Stimulated activated naive CD4-positive, alpha-beta T cell (primary cell): ENCODE measurements around the gene NEUROG2.
"Not testable (repeated sequence)": the region's sequence is repeated elsewhere in the genome, so short reads cannot be mapped to it uniquely, and the experiment has no call there.

Experiments used
- DNase-seq, 6 experiments: peaks; one replicate each; lab custom pipeline; 2025; lab: John Stamatoyannopoulos, UW

NEUROG2 gene

DNA sequence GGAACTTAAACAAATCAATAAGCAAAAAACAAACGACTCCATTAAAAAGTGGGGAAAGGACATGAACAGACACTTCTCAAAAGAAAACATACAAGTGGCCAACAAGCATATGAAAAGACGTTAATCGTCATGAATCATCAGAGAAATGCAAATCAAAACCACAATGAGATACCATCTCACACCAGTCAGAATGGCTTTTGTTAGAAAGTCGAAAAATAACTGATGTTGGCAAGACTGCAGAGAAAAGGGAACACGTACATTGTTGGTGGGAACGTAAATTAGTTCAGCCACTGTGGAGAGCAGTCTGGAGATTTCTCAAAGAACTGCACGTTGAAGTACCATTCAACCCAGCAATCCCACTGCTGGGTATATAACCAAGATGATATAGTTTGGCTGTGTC lies 23.7 kb downstream of the NEUROG2 start:
- no peak for DNase-seq

- DNase-seq: not testable (repeated sequence)
Observed at GRCh38 chr4:112490808-112491207, 25.2 kb downstream of the NEUROG2 start.

DNA sequence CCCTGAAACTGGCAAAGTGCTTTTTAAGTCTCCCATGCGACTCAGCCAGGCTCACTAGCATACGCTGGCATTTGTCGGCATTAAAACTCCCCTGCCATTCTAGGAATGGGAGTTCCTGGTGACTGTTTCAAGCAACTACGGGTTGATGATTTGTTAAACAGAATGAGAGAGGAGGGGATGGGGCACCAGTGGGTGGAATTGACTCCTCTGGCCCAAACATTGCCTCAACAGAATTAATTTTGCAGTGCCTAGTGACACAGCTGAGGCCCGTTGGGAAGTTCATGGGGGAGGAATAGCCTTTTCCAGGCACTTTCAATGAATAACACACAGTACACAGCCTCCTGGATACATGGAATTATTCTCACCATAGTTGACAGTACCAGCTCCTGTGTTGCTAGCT lies 30.1 kb downstream of the NEUROG2 start:
- DNase-seq: no peak

DNA sequence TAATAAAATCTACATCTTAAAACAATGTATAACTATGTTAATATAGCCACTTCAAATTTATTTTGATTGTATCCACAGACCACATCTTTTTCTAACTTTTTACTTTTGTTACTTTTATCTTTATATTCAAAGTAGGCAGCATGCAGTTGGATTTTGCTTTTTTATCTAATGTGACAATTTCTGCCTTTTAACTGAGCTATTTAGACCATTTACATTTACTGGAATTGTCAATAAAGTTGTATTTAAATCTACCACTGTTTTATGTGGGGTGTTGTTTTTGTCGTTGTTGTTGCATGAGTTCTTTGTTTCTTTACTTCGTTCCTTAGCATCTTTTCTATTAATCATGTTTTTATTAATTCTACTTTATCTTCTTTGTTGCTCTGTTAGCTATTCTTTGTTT lies 42.0 kb downstream of the NEUROG2 start:
- DNase-seq: no peak

DNA sequence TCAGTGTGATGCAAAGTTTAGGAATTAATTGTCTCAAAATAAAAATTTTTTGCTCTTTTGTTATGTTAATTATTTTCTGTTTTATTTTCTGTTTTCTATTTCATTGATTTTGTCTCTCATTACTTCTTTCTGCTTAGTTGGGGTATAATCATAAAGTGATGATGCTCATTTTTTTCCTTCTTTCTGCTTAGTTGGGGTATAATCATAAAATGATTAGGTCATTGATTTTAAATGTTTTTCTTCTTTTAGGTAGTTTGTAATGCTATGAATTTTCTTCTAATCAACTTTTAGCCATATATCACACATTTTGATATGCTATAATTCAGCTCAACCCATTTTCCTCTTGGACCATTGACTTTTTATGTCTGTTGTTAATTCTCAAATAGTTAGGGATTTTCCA lies 43.7 kb downstream of the NEUROG2 start:
- DNase-seq: no peak
